Measurements from ENCODE around the gene MYO10.

DNA sequence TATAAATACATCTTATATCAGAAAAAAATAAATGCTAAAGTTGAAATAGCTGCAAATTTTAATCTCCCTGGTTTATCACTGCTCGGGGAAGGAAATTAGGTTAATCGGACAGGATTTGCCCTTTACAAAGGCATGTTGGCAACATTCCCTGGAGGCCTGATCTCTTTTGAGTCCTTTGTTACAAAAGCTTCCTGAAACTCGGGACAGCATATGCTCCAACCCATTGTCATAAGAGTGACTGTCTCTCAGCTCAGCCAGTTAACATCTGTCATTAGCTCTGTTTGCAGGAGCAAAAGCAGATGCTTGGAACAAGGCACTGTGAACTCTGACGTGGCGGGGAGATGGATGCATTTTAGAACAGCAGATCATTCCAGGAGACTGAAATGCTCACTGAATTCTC is 80.6 kb downstream of the MYO10 start:
- TF ChIP-seq, protein P1, sequence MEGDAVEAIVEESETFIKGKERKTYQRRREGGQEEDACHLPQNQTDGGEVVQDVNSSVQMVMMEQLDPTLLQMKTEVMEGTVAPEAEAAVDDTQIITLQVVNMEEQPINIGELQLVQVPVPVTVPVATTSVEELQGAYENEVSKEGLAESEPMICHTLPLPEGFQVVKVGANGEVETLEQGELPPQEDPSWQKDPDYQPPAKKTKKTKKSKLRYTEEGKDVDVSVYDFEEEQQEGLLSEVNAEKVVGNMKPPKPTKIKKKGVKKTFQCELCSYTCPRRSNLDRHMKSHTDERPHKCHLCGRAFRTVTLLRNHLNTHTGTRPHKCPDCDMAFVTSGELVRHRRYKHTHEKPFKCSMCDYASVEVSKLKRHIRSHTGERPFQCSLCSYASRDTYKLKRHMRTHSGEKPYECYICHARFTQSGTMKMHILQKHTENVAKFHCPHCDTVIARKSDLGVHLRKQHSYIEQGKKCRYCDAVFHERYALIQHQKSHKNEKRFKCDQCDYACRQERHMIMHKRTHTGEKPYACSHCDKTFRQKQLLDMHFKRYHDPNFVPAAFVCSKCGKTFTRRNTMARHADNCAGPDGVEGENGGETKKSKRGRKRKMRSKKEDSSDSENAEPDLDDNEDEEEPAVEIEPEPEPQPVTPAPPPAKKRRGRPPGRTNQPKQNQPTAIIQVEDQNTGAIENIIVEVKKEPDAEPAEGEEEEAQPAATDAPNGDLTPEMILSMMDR (IDR thresholded peaks at IDR 0.05) = no peak
- TF ChIP-seq POLR2A (IDR thresholded peaks at IDR 0.05) = no peak

Data from Peyer's patch (tissue), 4 donors.